H1 (cell line): ENCODE results near the gene RGS7BP. TPM values are rescaled to one million over a fixed set of nuclear protein-coding genes. Genes with fewer than 3 reads are reported as not detected.
A peak's percentile ranks its signal among the peaks of the same experiment; 100 is the strongest.

Source experiments
- ASH2L ChIP-seq: fragments of 200-600, 300-600 bp; sonication (generic); IDR thresholded peaks from one replicate; pipeline ENCODE4 v1.7.1; 2017; ENCODE audit warnings: low read length
- BACH1 ChIP-seq: IDR thresholded peaks from 2 replicates; pipeline ENCODE4 v1.6.1; 2012; ENCODE audit warnings: low read length, improper control_type of control experiment
- EZH2 ChIP-seq: fragments of 200-600 bp; sonication (generic); IDR thresholded peaks from 2 replicates; pipeline ENCODE4 v1.7.1; 2012; ENCODE audit warnings: low read depth, mild to moderate bottlenecking, moderate library complexity, low read length, inconsistent platforms; ENCODE audit not compliant: severe bottlenecking
- GABPA ChIP-seq: IDR thresholded peaks from 2 replicates; pipeline ENCODE4 v1.6.1; 2011; ENCODE audit warnings: mild to moderate bottlenecking, low read length, moderate library complexity, borderline replicate concordance; ENCODE audit not compliant: insufficient read depth
- KDM4A ChIP-seq: IDR thresholded peaks from one replicate; pipeline ENCODE4 v1.7.1; 2012; ENCODE audit warnings: low read depth, mild to moderate bottlenecking, moderate library complexity, low read length, inconsistent platforms; ENCODE audit not compliant: severe bottlenecking
- PHF8 ChIP-seq: fragments of 200-600 bp; sonication (generic); conservative IDR thresholded peaks from 2 replicates; pipeline ENCODE4 v1.7.1; 2012; ENCODE audit warnings: low read depth, mild to moderate bottlenecking, inconsistent platforms, low read length, moderate library complexity
- SUZ12 ChIP-seq: fragments of 200-600 bp; sonication (generic); IDR thresholded peaks from 2 replicates; pipeline ENCODE4 v1.6.1; 2012; ENCODE audit warnings: mild to moderate bottlenecking, inconsistent platforms, low read length, moderate library complexity, mixed read lengths
- TAF1 ChIP-seq: IDR thresholded peaks from 2 replicates; pipeline ENCODE4 v1.6.1; 2011; ENCODE audit warnings: mild to moderate bottlenecking, low read depth, low read length
- TBP ChIP-seq: IDR thresholded peaks from 2 replicates; pipeline ENCODE4 v1.6.1; 2011; ENCODE audit warnings: low read depth, low read length, improper control_type of control experiment
- YY1 ChIP-seq: IDR thresholded peaks from 2 replicates; pipeline ENCODE4 v1.6.1; 2011; ENCODE audit warnings: low read depth, mild to moderate bottlenecking, low read length
- polyA plus RNA-seq, 7 experiments: library from polyadenylated mRNA; depleted of rRNA in 3 of 7; stranded (reverse) in 5 of 7; unstranded in 2 of 7; fragments of >200 nt in 5 of 7; fragments of 200-250 nt in 2 of 7; gene quantifications; 1 replicate in 5 of 7; 2 replicates in 1 of 7; 4 replicates in 1 of 7; pipeline versions ENCODE4 v1.2.1 to v1.2.3, GENCODE V29; 2011 to 2013; ENCODE audit warnings: missing spikeins in 2 of 7, mixed read lengths in 2 of 7
- total RNA-seq: library from RNA; stranded (reverse); fragmentation: NEBNext Ultra II Directional; extraction: Animal tissue kit (Norgen Biotek cat#: 25700); gene quantifications from 2 replicates; pipeline ENCODE4 v1.2.1, GENCODE V29; 2021
- TF ChIP-seq, protein P1 (sequence below): IDR thresholded peaks from 2 replicates; pipeline ENCODE4 v1.6.1; 2012; ENCODE audit warnings: inconsistent platforms

RGS7BP gene
- total and polyA plus RNA-seq, 2 of the 8 experiments (the other 6 are each of a cell fraction or from before 2014, with no cell fraction given), result 0.65 to 2.3 TPM

DNA sequence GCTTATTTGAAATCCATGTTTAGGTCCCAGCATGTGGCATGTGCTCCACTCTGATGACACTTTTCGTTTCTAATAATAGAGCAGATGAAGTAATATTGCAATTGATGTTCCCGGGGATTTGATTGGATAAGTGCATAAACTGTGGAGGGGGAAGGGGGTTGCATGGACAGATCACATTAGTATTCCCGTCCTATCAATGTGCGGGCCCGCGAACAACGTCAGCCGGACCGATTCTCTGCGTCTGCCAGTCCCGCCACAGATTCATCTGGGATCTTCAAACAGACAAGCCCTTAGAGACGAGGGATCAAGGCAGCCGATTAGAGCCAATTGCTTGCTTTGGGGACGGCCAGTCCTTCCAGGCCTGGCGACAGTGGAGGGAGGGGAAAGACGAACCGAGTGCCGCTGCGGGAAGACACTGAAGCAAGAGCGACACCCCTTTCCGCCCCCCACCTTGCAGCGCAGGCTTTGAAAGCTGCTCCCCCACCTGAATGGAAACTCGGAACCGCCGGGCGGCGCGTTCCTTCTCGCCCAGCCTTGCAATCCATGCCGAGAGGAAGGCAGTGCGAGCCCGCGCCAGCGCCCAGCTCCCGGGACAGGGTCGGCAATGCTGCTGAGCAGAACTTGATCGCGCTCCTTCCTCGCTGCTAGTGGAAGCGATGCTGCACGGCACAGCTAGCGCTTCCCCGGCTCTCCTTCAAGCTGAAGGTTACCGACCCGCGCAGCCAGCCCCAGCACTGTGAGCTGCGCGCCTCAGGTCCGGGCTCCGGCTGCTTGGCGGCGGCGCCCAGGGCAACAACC is at the start of gene RGS7BP (continued):
- TF ChIP-seq KDM4A (peak; percentile 49), EZH2 (peak; percentile 42), YY1 (peak; percentile 15; the same call in 1 of the 2 replicates), SUZ12 (0 out of 2 replicates have a peak, but pooled peaks have one; percentile 19), TAF1 (peak; percentile 73; the same call in 1 of the 2 replicates), TBP (peak; percentile 76), ASH2L (peak; percentile 63), BACH1 (no peak), GABPA (0 out of 2 replicates have a peak, but pooled peaks have one; percentile 59), PHF8 (peak; percentile 31; the same call in 1 of the 2 replicates)
- TF ChIP-seq, protein P1, sequence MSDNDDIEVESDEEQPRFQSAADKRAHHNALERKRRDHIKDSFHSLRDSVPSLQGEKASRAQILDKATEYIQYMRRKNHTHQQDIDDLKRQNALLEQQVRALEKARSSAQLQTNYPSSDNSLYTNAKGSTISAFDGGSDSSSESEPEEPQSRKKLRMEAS, result no peak; the same call in 1 of the 2 replicates
